ENCODE measurements around the gene ZNF524. TPM values are rescaled to one million over a fixed set of nuclear protein-coding genes. Genes with fewer than 3 reads are reported as not detected.

ZNF524 gene
- total RNA-seq, 4 donors from 2014 or later = 29.4 to 49.9 (median 47.0) TPM

- DNase-seq (ENCODE audit: low spot score in 2 of 2) = no peak
- H3K4me3 ChIP-seq = peak overlapping the region; percentile 90
- H3K27ac ChIP-seq = no peak overlapping the region
- peaks cover 44% of the 10 kb centered on the region for H3K4me1 ChIP-seq
- H3K9me3 ChIP-seq = no peaks in the 10 kb centered on the region
- 70% methylated on average over 9 of the region's 17 CpGs for WGBS
- no peaks in the 10 kb centered on the region for H3K27me3 ChIP-seq
- H3K36me3 ChIP-seq = peaks cover 13% of the 10 kb centered on the region
- no peak for TF ChIP-seq POLR2AphosphoS5 (IDR thresholded peaks at IDR 0.05)
- no peak for TF ChIP-seq CTCF (IDR thresholded peaks at IDR 0.05)
- TF ChIP-seq POLR2A (IDR thresholded peaks at IDR 0.05) = no peak
- no peak for TF ChIP-seq EP300 (IDR thresholded peaks at IDR 0.05)
Measured at GRCh38 chr19:55649268-55650125, 49.4 kb downstream of the ZNF524 start.

GRCh38 chr19:55650126-55650557 lies 50.1 kb downstream of the ZNF524 start:
- no peak for TF ChIP-seq POLR2AphosphoS5 (IDR thresholded peaks at IDR 0.05)
- TF ChIP-seq CTCF (IDR thresholded peaks at IDR 0.05) = no peak
- no peak for TF ChIP-seq POLR2A (IDR thresholded peaks at IDR 0.05)
- no peak for TF ChIP-seq EP300 (IDR thresholded peaks at IDR 0.05)

GRCh38 chr19:55650602-55651230 lies 50.6 kb downstream of the ZNF524 start:
- no peak for TF ChIP-seq EP300 (IDR thresholded peaks at IDR 0.05)
- TF ChIP-seq POLR2A (IDR thresholded peaks at IDR 0.05) = no peak
- TF ChIP-seq CTCF (IDR thresholded peaks at IDR 0.05) = no peak
- TF ChIP-seq POLR2AphosphoS5 (IDR thresholded peaks at IDR 0.05) = no peak
- peaks cover 36% of the 10 kb centered on the region for H3K4me1 ChIP-seq
- WGBS = 92% methylated on average over 17 of the region's 17 CpGs

More at GRCh38 chr19:55650126-55650557, 50.1 kb downstream of the ZNF524 start:
- DNase-seq (ENCODE audit: low spot score in 2 of 2) = no peak
- Histone ChIP-seq H3K4me3 (no peak overlapping the region), H3K27ac (no peak overlapping the region), H3K27me3 (no peaks in the 10 kb centered on the region), H3K36me3 (peaks cover 8% of the 10 kb centered on the region), H3K9me3 (no peaks in the 10 kb centered on the region), H3K4me1 (peaks cover 37% of the 10 kb centered on the region)
- 84% methylated on average over 4 of the region's 4 CpGs for WGBS

GRCh38 chr19:55651236-55651635 lies 51.1 kb downstream of the ZNF524 start:
- Histone ChIP-seq H3K36me3 (no peaks in the 10 kb centered on the region), H3K4me3 (no peak overlapping the region), H3K4me1 (peaks cover 41% of the 10 kb centered on the region), H3K27me3 (no peaks in the 10 kb centered on the region), H3K9me3 (no peaks in the 10 kb centered on the region), H3K27ac (no peak overlapping the region)
- 84% methylated on average over 18 of the region's 18 CpGs for WGBS
- DNase-seq (ENCODE audit: low spot score in 2 of 2) = peak in 1 of 2 donors; percentile 61
- TF ChIP-seq EP300 (IDR thresholded peaks at IDR 0.05) (no peak), CTCF (IDR thresholded peaks at IDR 0.05) (no peak)

More at GRCh38 chr19:55650602-55651230, 50.6 kb downstream of the ZNF524 start:
- Histone ChIP-seq H3K4me3 (no peak overlapping the region), H3K27me3 (no peaks in the 10 kb centered on the region), H3K36me3 (peaks cover 4% of the 10 kb centered on the region), H3K9me3 (no peaks in the 10 kb centered on the region), H3K27ac (no peak overlapping the region)
- peak in 1 of 2 donors; percentile 61 for DNase-seq (ENCODE audit: low spot score in 2 of 2)
